Right lung (tissue), 5 donors: ENCODE data around the gene ACTL8. TPM values are rescaled to one million over a fixed set of nuclear protein-coding genes. Genes with fewer than 3 reads are reported as not detected.
"Not testable (repeated sequence)": the region's sequence is repeated elsewhere in the genome, so short reads cannot be mapped to it uniquely, and the experiment has no call there.

Experiments used
- DNase-seq, 2 donors: peaks; one replicate each; pipeline ENCODE4 v3.0.0-alpha.2; 2013
- polyA plus RNA-seq, 5 donors: library from polyadenylated mRNA; unstranded; fragments of 120-200 nt; gene quantifications; one replicate each; pipeline versions ENCODE4 v1.2.1 to v1.2.3, GENCODE V29; 2013; ENCODE audit warnings: inconsistent platforms in 1 of 5, low replicate concordance in 1 of 5; ENCODE audit not compliant: insufficient read length in 5 of 5, insufficient read depth in 1 of 5

The ACTL8 gene
- polyA plus RNA-seq, 5 donors = not detected

- no peak for DNase-seq
Measured at GRCh38 chr1:17734609-17735008, 20.5 kb upstream of the ACTL8 start.

GRCh38 chr1:17735348-17735747 is 19.8 kb upstream of the ACTL8 start:
- DNase-seq = no peak

GRCh38 chr1:17735793-17736192 is 19.3 kb upstream of the ACTL8 start:
- DNase-seq = no peak

- DNase-seq = no peak
Measured at GRCh38 chr1:17736625-17737024, 18.5 kb upstream of the ACTL8 start.

GRCh38 chr1:17739050-17739449 is 16.1 kb upstream of the ACTL8 start:
- DNase-seq = no peak

GRCh38 chr1:17741052-17741451 is 14.1 kb upstream of the ACTL8 start:
- DNase-seq = no peak

GRCh38 chr1:17742583-17742982 is 12.6 kb upstream of the ACTL8 start:
- peak; percentile 78 to 82 for DNase-seq

- no peak for DNase-seq
Measured at GRCh38 chr1:17743008-17743647, 12.0 kb upstream of the ACTL8 start.

GRCh38 chr1:17743925-17744324 is 11.2 kb upstream of the ACTL8 start:
- no peak for DNase-seq

- no peak for DNase-seq
Measured at GRCh38 chr1:17744666-17745478, 10.3 kb upstream of the ACTL8 start.

- DNase-seq = no peak
Measured at GRCh38 chr1:17745479-17745955, 9.6 kb upstream of the ACTL8 start.

- not testable (repeated sequence) for DNase-seq
Measured at GRCh38 chr1:17746281-17746680, 8.9 kb upstream of the ACTL8 start.

GRCh38 chr1:17746920-17747319 is 8.2 kb upstream of the ACTL8 start:
- no peak for DNase-seq

- no peak for DNase-seq
Measured at GRCh38 chr1:17750333-17750732, 4.8 kb upstream of the ACTL8 start.

- DNase-seq = no peak
Measured at GRCh38 chr1:17752356-17752755, 2.8 kb upstream of the ACTL8 start.

GRCh38 chr1:17757426-17757825 is 2.3 kb downstream of the ACTL8 start:
- DNase-seq = no peak

GRCh38 chr1:17759114-17759513 is 4.0 kb downstream of the ACTL8 start:
- DNase-seq = no peak

- DNase-seq = no peak
Measured at GRCh38 chr1:17762313-17762712, 7.2 kb downstream of the ACTL8 start.

- no peak for DNase-seq
Measured at GRCh38 chr1:17763417-17763816, 8.3 kb downstream of the ACTL8 start.

GRCh38 chr1:17763995-17764394 is 8.9 kb downstream of the ACTL8 start:
- DNase-seq = no peak

GRCh38 chr1:17764591-17764990 is 9.5 kb downstream of the ACTL8 start:
- no peak for DNase-seq

GRCh38 chr1:17765444-17766411 is 10.6 kb downstream of the ACTL8 start:
- DNase-seq = peak; percentile 2 to 4
